HG03280 (cell line): ENCODE data around the gene SYT7.

Experiments used
- ATAC-seq: cut with Tn5 transposase; IDR thresholded peaks from one replicate; pipeline ENCODE4 v1.9.1; 2021; ENCODE audit warnings: mild to moderate bottlenecking, moderate library complexity; ENCODE audit not compliant: unreplicated experiment

The SYT7 gene

GRCh38 chr11:61539831-61540357 lies 41.0 kb downstream of the SYT7 start:
- ATAC-seq = no peak

GRCh38 chr11:61539006-61539405 lies 41.9 kb downstream of the SYT7 start:
- ATAC-seq = no peak

- no peak for ATAC-seq
Observed at GRCh38 chr11:61538636-61538961, 42.3 kb downstream of the SYT7 start.

GRCh38 chr11:61537326-61537725 lies 43.5 kb downstream of the SYT7 start:
- ATAC-seq = no peak

- no peak for ATAC-seq
Observed at GRCh38 chr11:61536676-61537270, 44.1 kb downstream of the SYT7 start.

- ATAC-seq = no peak
Observed at GRCh38 chr11:61535998-61536675, 44.7 kb downstream of the SYT7 start.

GRCh38 chr11:61534933-61535839 lies 45.7 kb downstream of the SYT7 start:
- ATAC-seq = no peak

GRCh38 chr11:61534025-61534932 lies 46.6 kb downstream of the SYT7 start:
- no peak for ATAC-seq

- no peak for ATAC-seq
Observed at GRCh38 chr11:61533401-61533800, 47.5 kb downstream of the SYT7 start.

- ATAC-seq = no peak
Observed at GRCh38 chr11:61533039-61533375, 47.9 kb downstream of the SYT7 start.

- no peak for ATAC-seq
Observed at GRCh38 chr11:61532134-61533038, 48.5 kb downstream of the SYT7 start.

- no peak for ATAC-seq
Observed at GRCh38 chr11:61531044-61531443, 49.8 kb downstream of the SYT7 start.

GRCh38 chr11:61529537-61530225 lies 51.2 kb downstream of the SYT7 start:
- ATAC-seq = no peak

- no peak for ATAC-seq
Observed at GRCh38 chr11:61528114-61528513, 52.8 kb downstream of the SYT7 start.

- no peak for ATAC-seq
Observed at GRCh38 chr11:61526956-61527731, 53.7 kb downstream of the SYT7 start.

GRCh38 chr11:61526229-61526628 lies 54.6 kb downstream of the SYT7 start:
- ATAC-seq = no peak

GRCh38 chr11:61524963-61525587 lies 55.8 kb downstream of the SYT7 start:
- ATAC-seq = no peak

GRCh38 chr11:61524446-61524845 lies 56.4 kb downstream of the SYT7 start:
- ATAC-seq = no peak
